IMR-90 (cell line): ENCODE data around the gene DENND1A. TPM values are rescaled to one million over a fixed set of nuclear protein-coding genes. Genes with fewer than 3 reads are reported as not detected.

Experiments
- ATAC-seq: fragments of 200-7000 bp; cut with Tn5 transposase; 2 replicates; pipeline ENCODE4 v1.9.1; 2020; ENCODE audit warnings: low read depth, mild to moderate bottlenecking, moderate library complexity
- BruUV-seq: library from RNA; stranded (reverse); fragments of 400-500 nt; replicated peaks from 2 replicates; lab custom pipeline; 2021; lab: Mats Ljungman, UMichigan
- CTCF ChIA-PET: fragments of 300-600 bp; formaldehyde crosslinking; extraction: SDS; loops from one replicate; lab custom pipeline; 2021; ENCODE audit warnings: antibody characterized with exemption; lab: Yijun Ruan, JAX
- POLR2A ChIA-PET: fragments of 300-600 bp; sonication (Branson Sonifier 250); formaldehyde crosslinking; loops from one replicate; lab custom pipeline; 2022; ENCODE audit warnings: antibody characterized with exemption; ENCODE audit not compliant: unreplicated experiment; lab: Charles Lee
- DNase-seq: peaks from one replicate; pipeline ENCODE4 v3.0.0; 2013
- H2AFZ ChIP-seq: replicated peaks from 2 replicates; pipeline ENCODE3; 2013; ENCODE audit warnings: low read length, mild to moderate bottlenecking; ENCODE audit not compliant: poor library complexity
- H2AK5ac ChIP-seq: 2 replicates; pipeline ENCODE4 v1.6.1; 2013; ENCODE audit warnings: low read depth, low read length, inconsistent platforms
- H2AK9ac ChIP-seq: replicated peaks from 2 replicates; pipeline ENCODE3; 2013; ENCODE audit warnings: mild to moderate bottlenecking, low read depth, low read length, moderate library complexity; ENCODE audit not compliant: poor library complexity
- H2BK120ac ChIP-seq: 2 replicates; pipeline ENCODE4 v1.6.1; 2013; ENCODE audit warnings: low read depth, low read length, inconsistent platforms
- H2BK15ac ChIP-seq: 3 replicates; pipeline ENCODE4 v1.6.1; 2013; ENCODE audit warnings: low read depth, low read length, inconsistent platforms
- H2BK20ac ChIP-seq: 2 replicates; pipeline ENCODE4 v1.6.1; 2013; ENCODE audit warnings: low read depth, mild to moderate bottlenecking, inconsistent platforms, low read length, moderate library complexity
- H2BK5ac ChIP-seq: 2 replicates; pipeline ENCODE4 v1.6.1; 2013; ENCODE audit warnings: mild to moderate bottlenecking, low read depth, low read length, inconsistent platforms; ENCODE audit not compliant: poor library complexity, severe bottlenecking
- H3K14ac ChIP-seq: replicated peaks from 2 replicates; pipeline ENCODE4 v1.6.1; 2013; ENCODE audit warnings: low read depth, low read length, inconsistent platforms
- H3K18ac ChIP-seq: 2 replicates; pipeline ENCODE4 v1.6.1; 2013; ENCODE audit warnings: low read depth, low read length, control low read depth
- H3K23ac ChIP-seq: 2 replicates; pipeline ENCODE4 v1.6.1; 2013; ENCODE audit warnings: low read depth, low read length, inconsistent platforms
- H3K27ac ChIP-seq: 2 replicates; pipeline ENCODE4 v1.5.1; 2013; ENCODE audit warnings: mild to moderate bottlenecking, control low read depth, low read length; ENCODE audit not compliant: insufficient read depth
- H3K27me3 ChIP-seq: 2 replicates; pipeline ENCODE4 v1.6.1; 2013; ENCODE audit warnings: low read length; ENCODE audit not compliant: control insufficient read depth, insufficient read depth
- H3K36me3 ChIP-seq: 2 replicates; pipeline ENCODE4 v1.6.1; 2013; ENCODE audit warnings: low read length, mixed read lengths; ENCODE audit not compliant: control insufficient read depth, insufficient read depth
- H3K4ac ChIP-seq: 2 replicates; pipeline ENCODE4 v1.6.1; 2013; ENCODE audit warnings: low read depth, low read length, inconsistent platforms
- H3K4me1 ChIP-seq: 2 replicates; pipeline ENCODE4 v1.6.1; 2013; ENCODE audit warnings: low read length, mixed read lengths; ENCODE audit not compliant: control insufficient read depth, insufficient read depth
- H3K4me2 ChIP-seq: 2 replicates; pipeline ENCODE4 v1.6.1; 2013; ENCODE audit warnings: low read depth, mild to moderate bottlenecking, control low read depth, low read length, moderate library complexity
- H3K4me3 ChIP-seq: 2 replicates; pipeline ENCODE4 v1.5.1; 2013; ENCODE audit warnings: low read depth, mild to moderate bottlenecking, control low read depth, low read length, moderate library complexity; ENCODE audit not compliant: insufficient read depth
- H3K56ac ChIP-seq: 2 replicates; pipeline ENCODE4 v1.6.1; 2013; ENCODE audit warnings: low read length, inconsistent platforms; ENCODE audit not compliant: insufficient read depth; ENCODE audit errors: extremely low read depth
- H3K79me1 ChIP-seq, 2 experiments: 2 replicates each; pipeline ENCODE4 v1.6.1; 2013; ENCODE audit warnings: low read length in 2 of 2, inconsistent platforms in 1 of 2, low read depth in 1 of 2
- H3K9ac ChIP-seq: 2 replicates; pipeline ENCODE4 v1.6.1; 2013; ENCODE audit warnings: low read depth, low read length, control low read depth
- H3K9me1 ChIP-seq: 2 replicates; pipeline ENCODE4 v1.6.1; 2013; ENCODE audit warnings: low read length, inconsistent platforms; ENCODE audit not compliant: insufficient read depth
- H3K9me3 ChIP-seq: 2 replicates; pipeline ENCODE4 v1.6.1; 2013; ENCODE audit warnings: low read length; ENCODE audit not compliant: control insufficient read depth, insufficient read depth
- H4K20me1 ChIP-seq: 2 replicates; pipeline ENCODE4 v1.6.1; 2013; ENCODE audit warnings: low read length, inconsistent platforms; ENCODE audit not compliant: insufficient read depth
- H4K5ac ChIP-seq: 2 replicates; pipeline ENCODE4 v1.6.1; 2013; ENCODE audit warnings: mild to moderate bottlenecking, low read depth, low read length, control low read depth
- H4K8ac ChIP-seq, 2 experiments: 2 replicates each; pipeline ENCODE4 v1.6.1; 2013; ENCODE audit warnings: low read depth in 2 of 2, low read length in 2 of 2, control low read depth in 1 of 2, inconsistent platforms in 1 of 2
- H4K91ac ChIP-seq: 2 replicates; pipeline ENCODE4 v1.6.1; 2013; ENCODE audit warnings: low read depth, low read length, inconsistent platforms; ENCODE audit not compliant: insufficient read depth
- CEBPB ChIP-seq: IDR thresholded peaks from 2 replicates; pipeline ENCODE4 v1.6.1; 2012; ENCODE audit warnings: low read depth, low read length, improper control_type of control experiment
- FOS ChIP-seq: fragments of 150-350 bp; IDR thresholded peaks from 2 replicates; pipeline ENCODE4 v1.6.1; 2016; ENCODE audit warnings: low read depth, low read length
- MAFK ChIP-seq: IDR thresholded peaks from 2 replicates; pipeline ENCODE4 v1.6.1; 2012; ENCODE audit warnings: low read depth, low read length, improper control_type of control experiment
- MAZ ChIP-seq: IDR thresholded peaks from 2 replicates; pipeline ENCODE4 v1.6.1; 2012; ENCODE audit warnings: low read depth, mild to moderate bottlenecking, low read length, improper control_type of control experiment, moderate library complexity, borderline replicate concordance
- MXI1 ChIP-seq: IDR thresholded peaks from 2 replicates; pipeline ENCODE4 v1.6.1; 2012; ENCODE audit warnings: low read depth, mild to moderate bottlenecking, low read length, moderate library complexity, borderline replicate concordance
- POLR2A ChIP-seq: IDR thresholded peaks from 2 replicates; pipeline ENCODE4 v1.6.1; 2012; ENCODE audit warnings: mild to moderate bottlenecking, low read depth, low read length
- USF2 ChIP-seq: fragments of 150-350 bp; IDR thresholded peaks from 2 replicates; pipeline ENCODE4 v1.6.1; 2017; ENCODE audit warnings: mild to moderate bottlenecking, antibody characterized with exemption, low read length, low read depth
- WGBS, 2 experiments: methylation state at CpG; one replicate each; pipeline versions ENCODE4 v1.1.5 to v1.1.7; 2013; ENCODE audit warnings: missing lambda C conversion rate in 2 of 2; ENCODE audit not compliant: insufficient read length in 1 of 2; ENCODE audit errors: extremely low coverage in 2 of 2; 5-methylcytosine and 5-hydroxymethylcytosine counted together
- dilution Hi-C: fragments of 300-500 bp; cut with HindIII; formaldehyde crosslinking; loops from one replicate; pipeline ENCODE4 v1.14.3; 2018; ENCODE audit warnings: low sequenced_read_pairs; ENCODE audit not compliant: unreplicated experiment
- in situ Hi-C: fragments of 300-500 bp; cut with MboI; formaldehyde crosslinking; loops from 3 replicates; pipeline ENCODE4 v1.14.3; 2019; ENCODE audit warnings: low sequenced_read_pairs, inconsistent platforms, mixed read lengths
- intact Hi-C: fragments of 100-400 bp; cut with micrococcal nuclease; formaldehyde crosslinking; loops from 2 replicates; pipeline ENCODE4 v1.10.0; 2022
- polyA plus RNA-seq, 3 experiments: library from polyadenylated mRNA; depleted of rRNA; stranded (reverse); fragments of >200 nt; gene quantifications; 2 replicates each; pipeline ENCODE4 v1.2.3, GENCODE V29; 2012; ENCODE audit warnings: low replicate concordance in 1 of 3
- total RNA-seq: library from RNA; depleted of rRNA; stranded (reverse); fragments of >200 nt; gene quantifications from 2 replicates; pipeline ENCODE4 v1.2.3, GENCODE V29; 2012

Gene DENND1A
- total and polyA plus RNA-seq, 2 of the 4 experiments (the other 2 are of a cell fraction), result 21.4 to 27.6 TPM

GRCh38 chr9:123775289-123776284, 154.3 kb downstream of the DENND1A start:
- Histone ChIP-seq H2BK5ac (no peak overlapping the region), H3K4me2 (no peak overlapping the region), H3K18ac (no peak overlapping the region), H2BK20ac (no peak overlapping the region), H3K23ac (no peak overlapping the region), H2BK15ac (no peak overlapping the region), H3K9ac (no peak overlapping the region), H3K27me3 (no peaks in the 10 kb centered on the region), H3K36me3 (no peaks in the 10 kb centered on the region), H3K27ac (no peak overlapping the region), H4K91ac (no peak overlapping the region), H3K14ac (no peak overlapping the region), H3K4me1 (no peaks in the 10 kb centered on the region), H4K20me1 (no peaks in the 10 kb centered on the region), H3K79me1 (no peaks in the 10 kb centered on the region; a peak in 1 of 4 replicates), H3K9me1 (no peaks in the 10 kb centered on the region), H2BK120ac (no peak overlapping the region), H3K56ac (no peak overlapping the region), H4K8ac (no peak overlapping the region), H2AK9ac (no peak overlapping the region), H2AFZ (no peak overlapping the region), H4K5ac (no peak overlapping the region), H3K9me3 (no peaks in the 10 kb centered on the region), H2AK5ac (no peak overlapping the region), H3K4ac (no peak overlapping the region), H3K4me3 (no peak overlapping the region)
- no CpG with 5 or more reads among the region's 8 CpGs for WGBS, 2 experiments
- in situ Hi-C loops, result no loop called here
- intact Hi-C loops, result no loop called here
- TF ChIP-seq POLR2A (no peak), FOS (no peak), MAZ (no peak), MAFK (no peak), USF2 (no peak), MXI1 (no peak), CEBPB (no peak)
- no TSS peak for BruUV-seq
- no peak for DNase-seq
- POLR2A ChIA-PET, result no interaction called here
- CTCF ChIA-PET, result interaction anchor here (0.6 kb wide), 2 partner anchors 76 to 618 kb away, joined by 3 read pairs; no protein-coding TSS in a partner anchor
- no peak for ATAC-seq
- dilution Hi-C loops, result no loop called here
